Chondrocyte (in vitro differentiated cells): ENCODE measurements around the gene APCDD1L. TPM values are rescaled to one million over a fixed set of nuclear protein-coding genes. Genes with fewer than 3 reads are reported as not detected.
"Not testable (repeated sequence)": the region's sequence is repeated elsewhere in the genome, so short reads cannot be mapped to it uniquely, and the experiment has no call there.

Source experiments
- DNase-seq: peaks from one replicate; pipeline ENCODE4 v3.0.0; 2021; ENCODE audit warnings: mixed read lengths, low spot score
- H3K27ac Mint-ChIP-seq: one replicate; pipeline ENCODE4 v1.8.0; 2021; ENCODE audit warnings: mild to moderate bottlenecking, moderate library complexity, mixed read lengths; ENCODE audit not compliant: unreplicated experiment
- H3K27me3 Mint-ChIP-seq: 2 replicates; pipeline ENCODE4 v1.8.0; 2021; ENCODE audit warnings: low read depth, mixed read lengths
- H3K36me3 Mint-ChIP-seq: 2 replicates; pipeline ENCODE4 v1.8.0; 2021; ENCODE audit warnings: low read depth, mixed read lengths
- H3K4me1 Mint-ChIP-seq: 2 replicates; pipeline ENCODE4 v1.8.0; 2021; ENCODE audit warnings: low read depth, mild to moderate bottlenecking, mixed read lengths
- H3K4me3 Mint-ChIP-seq: one replicate; pipeline ENCODE4 v1.8.0; 2021; ENCODE audit warnings: mild to moderate bottlenecking, moderate library complexity, mixed read lengths; ENCODE audit not compliant: unreplicated experiment
- H3K9me3 Mint-ChIP-seq: 2 replicates; pipeline ENCODE4 v1.8.0; 2021; ENCODE audit warnings: low read depth, mixed read lengths
- CTCF ChIP-seq: fragments of 200-600 bp; sonication (generic); IDR thresholded peaks from 2 replicates; pipeline ENCODE4 v1.5.0; 2021; ENCODE audit warnings: antibody characterized with exemption, mild to moderate bottlenecking, moderate library complexity
- total RNA-seq: library from RNA; stranded (reverse); gene quantifications from 3 replicates; pipeline ENCODE4 v1.2.1, GENCODE V29; 2021

APCDD1L gene
- total RNA-seq, 1 donor from 2014 or later, result 20.7 TPM

- Mint-ChIP-seq H3K36me3 (no peaks in the 10 kb centered on the region), H3K4me3 (no peak overlapping the region), H3K27me3 (no peaks in the 10 kb centered on the region), H3K9me3 (peaks cover 2% of the 10 kb centered on the region), H3K4me1 (peaks cover 37% of the 10 kb centered on the region), H3K27ac (no peak overlapping the region)
- no peak for DNase-seq
- no peak for TF ChIP-seq CTCF
Observed at GRCh38 chr20:58544286-58544685, 29.1 kb upstream of the APCDD1L start.

GRCh38 chr20:58543274-58543673, 28.1 kb upstream of the APCDD1L start:
- Mint-ChIP-seq H3K27ac (no peak overlapping the region), H3K9me3 (peaks cover 12% of the 10 kb centered on the region), H3K4me1 (peaks cover 31% of the 10 kb centered on the region), H3K36me3 (no peaks in the 10 kb centered on the region), H3K27me3 (no peaks in the 10 kb centered on the region), H3K4me3 (no peak overlapping the region)
- DNase-seq, result no peak
- TF ChIP-seq CTCF, result no peak

GRCh38 chr20:58542411-58543095, 27.4 kb upstream of the APCDD1L start:
- H3K27ac Mint-ChIP-seq, result no peak overlapping the region
- DNase-seq, result no peak
- H3K9me3 Mint-ChIP-seq, result peaks cover 20% of the 10 kb centered on the region
- H3K4me1 Mint-ChIP-seq, result peaks cover 24% of the 10 kb centered on the region
- no peaks in the 10 kb centered on the region for H3K27me3 Mint-ChIP-seq
- peaks cover 3% of the 10 kb centered on the region for H3K36me3 Mint-ChIP-seq
- no peak for TF ChIP-seq CTCF
- no peak overlapping the region for H3K4me3 Mint-ChIP-seq

GRCh38 chr20:58542034-58542410, 26.8 kb upstream of the APCDD1L start:
- not testable (repeated sequence) for DNase-seq, H3K36me3 Mint-ChIP-seq, H3K27ac Mint-ChIP-seq, H3K27me3 Mint-ChIP-seq, H3K4me3 Mint-ChIP-seq
- peaks cover 19% of the 10 kb centered on the region for H3K4me1 Mint-ChIP-seq
- H3K9me3 Mint-ChIP-seq, result peaks cover 21% of the 10 kb centered on the region

- no peak overlapping the region for H3K4me3 Mint-ChIP-seq
- H3K4me1 Mint-ChIP-seq, result peaks cover 8% of the 10 kb centered on the region
- H3K27ac Mint-ChIP-seq, result no peak overlapping the region
- TF ChIP-seq CTCF, result no peak
- peaks cover 21% of the 10 kb centered on the region for H3K9me3 Mint-ChIP-seq
- H3K36me3 Mint-ChIP-seq, result peaks cover 10% of the 10 kb centered on the region
- no peaks in the 10 kb centered on the region for H3K27me3 Mint-ChIP-seq
- DNase-seq, result no peak
Observed at GRCh38 chr20:58538752-58539151, 23.6 kb upstream of the APCDD1L start.

GRCh38 chr20:58537831-58538230, 22.6 kb upstream of the APCDD1L start:
- Mint-ChIP-seq H3K27me3 (no peaks in the 10 kb centered on the region), H3K9me3 (peaks cover 23% of the 10 kb centered on the region), H3K36me3 (peaks cover 12% of the 10 kb centered on the region), H3K4me3 (no peak overlapping the region), H3K27ac (no peak overlapping the region), H3K4me1 (peaks cover 8% of the 10 kb centered on the region)
- TF ChIP-seq CTCF, result no peak
- DNase-seq, result no peak
